GM21717 (cell line): ENCODE measurements around the gene LCN10.
"Not testable (repeated sequence)": the region's sequence is repeated elsewhere in the genome, so short reads cannot be mapped to it uniquely, and the experiment has no call there.

Experiments
- ATAC-seq: cut with Tn5 transposase; IDR thresholded peaks from one replicate; pipeline ENCODE4 v1.9.1; 2021; ENCODE audit warnings: mild to moderate bottlenecking, moderate library complexity; ENCODE audit not compliant: unreplicated experiment

LCN10 gene

DNA sequence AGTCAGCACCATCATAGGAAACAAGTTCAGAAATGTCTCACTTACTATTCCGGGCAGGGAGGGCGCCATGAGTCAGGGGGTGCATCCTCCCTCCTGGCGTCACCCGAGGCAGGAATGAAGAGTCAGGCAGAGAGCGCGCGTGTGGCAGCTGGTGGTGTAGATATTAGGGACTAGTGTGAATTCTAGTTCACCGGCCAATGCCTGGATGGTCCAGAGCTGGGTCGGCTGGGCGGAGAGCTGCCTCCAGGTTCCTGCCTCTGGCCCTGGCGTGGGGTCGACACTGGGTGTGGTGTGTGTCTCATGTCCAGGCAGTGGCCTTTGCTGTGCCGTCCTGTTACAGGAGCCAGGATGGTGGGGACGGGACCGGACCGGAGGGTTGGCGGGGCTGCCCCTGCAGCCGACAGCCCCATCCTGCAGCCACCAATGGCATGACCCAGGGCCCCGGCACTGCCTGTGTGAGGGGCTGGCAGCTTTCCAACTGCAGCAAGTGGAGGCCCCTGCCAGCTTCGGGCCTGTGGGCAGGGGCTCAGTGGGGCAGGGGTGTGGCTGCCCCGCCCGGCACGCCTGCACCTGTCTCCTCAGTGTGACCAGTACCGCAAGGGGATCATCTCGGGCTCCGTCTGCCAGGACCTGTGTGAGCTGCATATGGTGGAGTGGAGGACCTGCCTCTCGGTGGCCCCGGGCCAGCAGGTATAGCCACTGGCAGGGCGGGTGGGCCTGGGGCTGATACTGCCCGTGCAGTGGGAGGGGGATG, 21.2 kb downstream of the LCN10 start:
- no peak for ATAC-seq

DNA sequence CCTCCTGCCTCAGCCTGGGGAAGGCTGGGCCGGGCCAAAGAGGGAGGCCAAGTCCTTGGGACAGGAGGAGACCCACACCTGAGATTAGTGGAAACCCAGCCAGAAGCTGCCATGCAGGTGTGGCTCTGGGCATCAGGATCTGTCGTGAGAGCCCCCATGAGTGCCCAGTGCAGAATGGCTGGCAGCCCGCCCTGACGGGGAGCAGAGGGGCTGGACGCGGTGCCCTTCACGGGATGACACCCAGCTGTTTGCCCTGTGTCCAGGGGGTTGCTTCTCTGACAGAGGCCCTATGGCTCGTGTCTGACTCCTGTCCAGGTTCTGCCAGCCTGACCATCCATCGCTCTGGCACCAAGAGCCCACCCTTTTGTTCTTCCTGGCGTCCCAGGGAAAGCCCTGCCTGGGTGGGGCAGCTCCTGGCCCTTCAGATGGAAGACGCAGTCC, 21.8 kb downstream of the LCN10 start:
- ATAC-seq = no peak

DNA sequence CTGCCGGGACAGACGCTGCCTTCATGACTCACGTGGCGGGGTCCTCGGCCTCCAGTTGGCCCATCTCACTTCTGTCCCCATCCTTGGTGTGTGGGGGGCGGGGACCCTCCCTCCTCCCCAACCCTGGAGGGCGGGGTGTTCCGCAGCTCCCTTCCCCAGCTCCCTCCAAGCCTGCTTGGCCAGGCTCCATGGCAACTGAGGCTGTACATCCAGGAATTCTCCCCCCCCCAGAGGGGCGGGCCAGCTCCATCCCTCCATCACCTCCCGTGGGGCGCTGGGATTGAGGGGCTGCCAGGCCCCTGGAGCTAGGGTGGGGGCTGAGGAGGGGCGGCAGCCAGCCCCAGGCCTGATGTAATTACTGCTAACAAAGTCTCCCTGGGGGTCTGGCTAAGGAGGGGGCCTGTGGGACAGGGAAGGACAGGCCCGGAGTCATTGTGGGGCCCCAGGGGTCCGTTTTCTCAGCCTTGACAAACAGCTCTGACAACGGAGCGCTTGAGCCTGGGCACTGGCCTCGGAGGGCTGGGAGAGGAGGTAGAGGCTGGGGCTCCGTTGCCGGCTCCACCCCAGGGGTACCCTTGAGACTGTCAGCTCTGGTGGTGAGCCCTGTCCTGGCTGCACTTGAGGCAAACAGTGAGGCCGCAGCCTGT, 22.4 kb downstream of the LCN10 start:
- ATAC-seq = no peak

DNA sequence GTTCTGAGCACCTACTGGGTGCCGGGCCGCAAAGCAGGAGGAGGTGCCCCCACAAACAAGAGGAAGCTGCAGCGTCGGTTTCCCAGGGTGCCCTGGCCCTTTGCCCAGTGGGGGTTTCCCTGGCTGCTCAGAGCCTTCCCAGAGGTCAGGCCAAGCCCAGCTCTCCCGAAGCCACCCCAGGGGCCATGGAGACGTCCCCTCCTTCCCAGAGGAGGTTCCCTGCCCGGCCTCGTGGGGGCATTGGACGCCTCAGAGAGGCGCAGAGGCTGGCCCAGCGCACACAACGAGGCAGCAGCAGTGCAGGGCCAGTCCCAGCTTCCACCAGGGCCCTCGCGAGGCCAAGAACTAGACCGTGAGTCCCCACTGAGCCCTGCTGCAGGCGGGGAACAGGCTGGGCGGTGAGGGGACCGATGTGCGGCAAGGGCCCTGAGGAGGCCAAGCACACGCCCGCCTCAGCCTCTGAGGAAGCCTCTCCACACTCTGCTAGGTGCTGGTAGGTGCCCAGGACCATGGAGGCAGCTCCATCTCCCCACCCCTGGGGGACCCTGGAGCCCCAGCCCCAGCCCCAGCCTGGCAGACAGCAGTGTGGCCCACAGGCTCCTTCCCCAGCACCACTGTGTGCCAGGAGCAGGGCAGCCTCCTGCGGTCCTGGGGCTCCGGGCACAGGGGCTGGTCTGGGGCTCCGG, 23.4 kb downstream of the LCN10 start:
- ATAC-seq = no peak

DNA sequence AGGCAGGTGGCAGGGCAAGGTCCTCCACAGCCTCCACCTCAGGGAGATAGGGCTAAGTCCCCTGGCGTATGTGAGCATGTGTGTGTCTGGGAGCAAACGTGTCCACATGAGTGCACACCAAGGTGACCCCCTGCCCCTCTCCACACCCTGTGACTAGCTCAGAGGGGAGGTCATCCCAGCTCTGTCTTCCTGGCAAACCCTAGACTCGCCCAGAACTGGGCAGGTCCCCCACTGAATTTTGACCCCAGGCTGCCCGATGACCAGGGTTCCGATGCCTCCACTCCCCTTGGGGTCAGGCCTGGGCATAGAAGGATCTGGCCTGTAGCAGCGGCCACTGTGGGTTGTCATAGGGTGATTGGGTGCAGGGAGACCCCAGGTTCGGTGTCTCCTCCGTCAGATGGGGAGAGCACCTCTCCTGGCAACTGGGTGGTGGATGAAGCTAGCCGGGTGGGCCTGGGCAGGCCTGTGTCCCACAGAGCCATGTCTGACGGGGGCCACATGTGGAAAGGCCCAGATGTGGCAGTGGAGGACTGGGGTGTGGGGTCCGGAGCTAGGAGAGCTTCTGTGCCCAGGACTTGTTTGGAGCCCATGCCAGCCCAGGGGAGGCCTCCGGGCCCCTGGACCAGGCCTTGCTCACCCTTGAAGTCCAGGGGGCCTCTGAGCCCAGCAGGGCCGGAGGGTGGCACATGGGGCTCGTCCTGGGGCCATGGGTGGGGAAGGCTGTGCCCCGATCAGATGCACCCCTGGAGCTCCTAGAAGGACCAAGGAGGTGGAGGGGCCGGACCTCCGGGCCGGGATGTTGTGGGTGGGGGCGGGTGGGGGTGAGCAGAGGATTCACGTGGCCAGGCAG, 24.2 kb downstream of the LCN10 start:
- ATAC-seq = no peak

DNA sequence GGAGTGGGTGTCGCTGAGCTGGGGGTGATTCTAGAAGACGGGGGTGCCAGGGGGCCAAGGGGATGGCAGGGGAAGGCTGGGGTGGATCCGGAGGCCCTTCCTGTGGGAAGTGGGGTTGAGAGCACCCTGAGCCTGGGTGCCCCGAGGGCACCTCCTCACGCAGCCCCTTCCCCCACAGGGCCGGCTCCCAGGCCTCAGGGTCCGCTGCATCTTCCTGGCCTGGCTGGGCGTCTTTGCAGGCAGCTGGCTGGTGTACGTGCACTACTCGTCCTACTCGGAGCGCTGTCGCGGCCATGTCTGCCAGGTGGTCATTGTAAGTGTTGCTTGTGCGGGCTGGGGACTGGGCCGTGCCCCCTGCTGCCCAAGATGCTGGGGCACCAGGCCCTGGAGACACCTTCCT, 25.3 kb downstream of the LCN10 start:
- no peak for ATAC-seq

DNA sequence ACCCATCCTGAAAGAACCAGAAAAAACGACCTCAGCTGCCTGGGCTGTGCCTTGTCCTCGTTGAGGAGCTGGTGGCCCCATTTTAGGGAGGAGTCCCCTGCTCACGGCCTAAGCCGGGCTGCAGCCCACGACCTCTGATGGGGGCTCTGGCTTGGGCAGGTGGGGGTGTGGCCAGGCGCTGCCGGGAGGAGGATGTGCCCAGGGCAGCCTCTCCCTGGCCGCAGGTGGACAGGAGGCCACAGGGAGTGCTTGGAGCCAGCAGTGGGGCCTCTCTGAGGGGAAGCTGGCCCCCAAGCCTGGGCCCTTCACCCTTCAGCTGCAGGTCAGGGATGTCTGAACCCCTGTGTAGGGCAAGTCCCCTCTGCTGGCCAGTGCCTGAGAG, 27.9 kb downstream of the LCN10 start:
- no peak for ATAC-seq

DNA sequence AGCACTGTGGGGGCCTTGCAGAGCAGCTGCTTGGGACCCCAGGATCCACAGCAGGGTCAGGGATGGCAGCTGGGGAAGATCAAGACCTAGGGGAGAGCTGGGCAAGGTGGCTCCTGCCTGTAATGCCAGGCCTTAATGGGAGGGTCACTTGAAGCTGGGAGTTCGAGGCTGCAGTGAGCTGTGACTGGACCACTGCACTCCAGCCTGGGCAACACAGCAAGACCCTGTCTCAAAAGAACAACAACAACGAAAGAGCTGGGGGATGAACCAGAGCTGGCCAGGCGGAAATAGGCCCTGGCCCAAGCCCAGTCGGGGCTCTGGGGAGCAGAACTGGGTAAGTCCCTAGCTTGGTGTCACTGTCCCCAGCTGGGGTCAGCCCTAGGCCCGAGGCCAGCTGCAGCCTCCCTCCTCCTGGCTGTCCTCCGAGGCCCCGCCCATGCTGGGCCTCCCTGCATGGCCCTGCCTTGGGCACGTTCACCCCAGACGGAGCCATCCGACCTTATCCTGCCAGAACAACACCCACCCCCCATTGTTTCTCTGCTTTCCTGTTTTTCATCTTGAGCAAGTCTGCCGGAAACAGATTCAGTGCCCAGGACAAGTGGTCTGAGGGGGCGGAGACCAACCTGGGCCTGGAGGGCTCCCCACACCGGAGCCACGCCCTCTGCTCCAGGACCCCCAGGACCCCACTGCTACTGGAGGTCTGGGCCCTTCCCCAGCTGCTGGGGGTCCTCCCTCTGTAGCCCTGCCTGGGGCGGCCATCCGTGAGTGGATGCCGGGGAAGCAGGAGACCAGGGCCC, 28.4 kb downstream of the LCN10 start:
- no peak for ATAC-seq

DNA sequence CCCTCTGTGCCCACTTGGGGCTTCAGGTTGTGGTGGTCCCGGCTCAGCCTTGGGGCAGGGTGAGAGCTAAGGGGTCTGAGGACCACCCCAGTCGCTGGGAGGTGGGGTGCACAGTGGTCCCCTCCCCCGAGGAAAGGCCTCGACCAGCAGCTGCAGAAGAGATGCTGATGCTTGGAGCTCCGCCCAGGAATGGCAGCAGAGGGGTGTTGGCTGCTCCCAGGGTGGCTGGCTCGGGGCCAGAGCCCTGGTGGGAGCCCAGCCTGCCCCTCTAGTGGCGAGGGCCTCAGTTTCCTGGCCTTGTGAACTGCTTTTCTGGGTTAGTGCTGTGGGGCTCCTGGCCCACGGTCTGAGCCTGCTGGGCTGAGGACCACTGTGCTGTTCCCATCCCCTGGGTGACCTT, 29.2 kb downstream of the LCN10 start:
- no peak for ATAC-seq

DNA sequence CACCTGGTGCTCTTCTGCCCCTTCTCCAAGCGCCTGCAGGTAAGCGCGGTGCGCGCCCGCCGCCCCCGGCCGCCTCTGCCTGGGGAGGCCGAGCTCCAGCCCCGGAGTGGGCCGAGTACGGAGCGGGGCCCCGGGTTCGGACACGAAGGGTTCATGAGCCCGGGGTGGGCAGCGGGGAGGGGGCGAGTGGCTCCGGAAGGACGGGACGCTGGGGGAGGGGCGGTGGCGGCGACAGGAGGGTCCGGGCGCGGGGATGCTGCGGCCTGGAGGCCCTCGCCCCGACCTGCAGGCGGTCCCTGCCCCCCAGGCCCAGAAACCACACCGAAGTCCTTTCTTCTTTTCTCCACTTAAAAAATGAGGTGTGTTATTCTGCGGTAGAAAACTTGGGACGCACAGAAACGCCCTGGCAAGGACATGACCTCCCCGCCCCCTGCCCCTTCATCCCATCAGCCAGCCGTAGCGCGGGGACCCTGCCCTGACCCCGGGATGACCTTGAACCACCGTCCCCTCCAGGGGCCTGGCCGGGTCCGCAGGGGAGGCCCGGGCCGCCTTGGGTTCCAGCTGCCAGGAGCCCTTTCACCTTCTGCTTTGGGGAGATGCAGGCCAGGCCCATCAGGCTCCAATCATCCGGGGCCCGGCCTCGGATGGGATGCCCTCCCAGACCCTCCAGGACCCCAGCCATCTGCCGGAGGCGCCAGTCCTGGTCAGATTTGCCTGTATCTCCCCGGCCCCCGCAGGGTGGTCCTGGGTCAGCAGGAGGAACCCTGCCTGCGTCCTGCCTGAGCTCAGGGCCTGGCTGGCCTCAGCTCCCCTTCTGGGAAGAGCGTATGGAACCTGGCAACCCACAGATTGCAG, 29.8 kb downstream of the LCN10 start:
- no peak for ATAC-seq

DNA sequence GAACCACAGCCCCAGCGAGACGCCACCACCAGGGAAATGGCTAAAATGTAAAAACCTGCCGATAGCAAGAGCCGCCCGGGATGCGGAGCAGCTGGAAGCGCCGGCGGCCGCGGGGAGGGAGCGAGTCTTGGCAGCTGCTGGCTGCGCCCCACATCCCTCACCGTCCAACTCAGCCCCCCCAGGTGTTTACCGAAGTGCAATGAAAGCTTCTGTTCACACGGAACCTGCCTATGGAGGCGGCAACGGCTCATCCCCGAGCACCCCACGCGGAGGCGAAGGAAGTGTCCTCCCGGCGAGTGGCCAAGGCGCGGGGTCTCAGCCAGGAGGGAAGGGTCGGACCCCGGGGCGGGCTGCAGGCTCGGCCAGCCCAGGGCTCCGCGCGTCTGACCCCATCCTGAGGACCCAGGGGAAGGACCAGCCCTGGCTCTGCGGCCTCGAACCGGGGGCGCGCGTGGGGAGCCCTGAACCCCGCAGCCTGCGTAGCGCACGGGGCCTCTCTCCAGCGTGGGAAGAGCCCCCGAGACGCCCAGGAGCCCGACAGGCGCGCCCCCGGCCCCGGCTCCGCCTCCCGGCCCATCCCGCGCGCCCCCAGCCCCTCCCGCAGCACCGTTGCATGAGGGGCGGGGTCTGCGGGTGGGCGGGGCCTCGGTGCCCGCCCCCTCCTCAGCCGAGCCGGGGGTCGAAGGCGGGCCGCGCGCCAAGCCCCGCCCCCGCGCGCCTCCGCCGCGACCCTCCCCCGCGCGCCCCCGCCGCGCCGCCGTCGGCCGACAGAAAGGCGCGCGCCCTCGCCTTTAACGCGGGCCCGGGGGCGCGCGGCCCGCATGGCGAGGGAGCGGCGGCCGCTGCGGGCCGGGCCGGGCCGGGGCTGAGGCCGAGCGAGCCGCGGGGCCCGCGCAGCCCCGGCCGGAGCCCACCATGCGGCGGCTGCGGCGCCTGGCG, 30.7 kb downstream of the LCN10 start, which contains the start of gene DIPK1B:
TSS of gene DIPK1B (plus strand) at position 822 of the 939 bp plus-strand sequence. CDS start at position 916, 94 bp downstream.
- no peak for ATAC-seq

DNA sequence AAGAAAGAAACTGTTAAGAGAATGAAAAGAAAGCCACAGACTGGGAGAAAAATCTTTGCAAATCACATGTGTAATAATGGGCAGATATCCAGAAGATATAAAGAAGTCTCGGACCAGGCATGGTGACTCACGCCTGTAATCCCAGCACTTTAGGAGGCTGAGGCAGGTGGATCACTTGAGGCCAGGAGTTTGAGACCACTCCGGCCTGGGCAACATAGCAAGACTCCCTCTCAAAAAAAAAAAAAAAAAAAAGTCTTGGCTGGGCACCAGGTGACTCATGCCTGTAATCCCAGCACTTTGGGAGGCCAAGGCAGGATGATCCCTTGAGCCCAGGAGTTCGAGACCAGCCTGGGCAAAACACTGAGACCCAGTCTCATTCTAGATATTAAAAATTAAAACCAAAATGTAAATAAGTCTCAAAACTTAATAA, 31.5 kb downstream of the LCN10 start:
- ATAC-seq = not testable (repeated sequence)

DNA sequence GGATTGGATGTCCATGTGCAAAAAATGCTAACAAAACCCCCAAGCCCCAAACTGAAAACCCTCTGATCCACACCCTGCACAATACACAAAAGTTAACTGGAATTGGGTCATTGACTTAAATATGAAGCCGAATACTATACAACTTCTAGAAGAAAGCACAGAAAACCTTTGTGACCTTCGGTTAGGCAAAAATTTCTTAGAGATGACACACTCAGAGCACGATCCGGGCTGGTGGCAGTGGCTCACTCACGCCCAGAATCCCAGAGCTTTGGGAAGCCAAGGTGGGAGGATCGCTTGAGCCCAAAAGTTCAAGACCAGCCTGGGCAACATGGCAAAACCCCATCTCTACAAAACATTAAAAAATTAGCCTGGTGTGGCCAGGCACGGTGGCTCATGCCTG, 32.2 kb downstream of the LCN10 start:
- ATAC-seq = no peak

DNA sequence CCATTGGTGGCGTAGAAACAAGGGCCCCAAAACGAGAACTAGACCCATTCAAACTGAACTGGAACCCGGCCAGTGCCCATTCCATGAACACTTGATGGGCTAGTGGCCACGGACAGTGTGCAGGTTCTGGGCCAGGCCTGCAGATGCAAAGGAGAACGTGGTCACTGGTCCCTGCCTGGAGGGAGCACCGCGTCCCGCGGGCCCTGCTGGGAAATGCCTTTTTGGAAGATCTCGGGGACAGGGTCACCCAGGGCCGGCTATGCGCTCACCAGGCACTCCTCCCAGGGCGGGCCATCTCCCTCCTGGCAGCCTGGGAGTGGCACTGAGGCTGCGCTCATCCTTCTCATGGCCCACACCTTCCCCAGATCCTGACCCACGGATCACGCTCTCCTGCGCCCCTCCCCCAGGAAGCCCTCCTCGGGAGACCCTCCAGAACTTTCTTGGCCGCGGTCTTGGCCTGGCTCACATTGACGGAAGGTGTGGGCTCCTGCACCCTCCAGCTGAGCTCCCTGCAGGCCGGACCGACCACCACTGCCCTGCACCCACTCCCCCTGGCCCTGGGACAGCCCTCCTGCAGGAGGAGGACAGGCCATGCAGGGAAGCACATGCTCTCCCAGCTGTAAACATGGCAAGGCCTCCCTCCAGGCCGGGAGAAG, 33.2 kb downstream of the LCN10 start:
- no peak for ATAC-seq

DNA sequence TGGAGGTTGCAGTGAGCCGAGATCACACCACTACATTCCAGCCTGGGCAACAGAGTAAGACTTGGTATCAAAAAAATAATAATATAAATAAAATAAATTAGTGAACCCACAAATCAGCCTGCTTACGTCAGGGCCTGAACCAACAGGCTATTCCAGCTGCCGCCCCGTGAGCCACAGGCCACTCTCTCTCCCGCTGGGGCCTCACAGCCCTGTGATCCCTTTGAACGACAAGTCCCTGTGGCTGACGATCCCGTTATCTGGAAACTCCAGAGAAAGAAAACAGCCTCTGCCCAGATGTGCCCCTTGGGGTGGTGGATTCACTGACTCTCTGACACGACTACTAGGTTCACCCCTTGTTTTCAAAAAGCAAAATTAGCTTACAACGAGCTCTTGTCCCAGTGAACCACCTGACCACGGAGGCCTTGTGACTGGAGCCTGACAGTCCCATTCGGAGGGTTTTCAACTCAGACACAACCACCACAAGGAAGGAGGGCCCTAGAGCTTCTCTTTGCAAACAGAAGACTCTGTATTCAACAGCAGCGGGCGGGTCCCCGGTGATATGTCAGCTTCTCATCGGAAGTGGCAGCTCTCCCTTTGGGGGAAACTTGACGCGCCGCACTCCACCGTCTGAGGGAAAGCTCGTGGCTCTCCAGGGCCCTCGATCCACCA, 34.8 kb downstream of the LCN10 start:
- no peak for ATAC-seq

DNA sequence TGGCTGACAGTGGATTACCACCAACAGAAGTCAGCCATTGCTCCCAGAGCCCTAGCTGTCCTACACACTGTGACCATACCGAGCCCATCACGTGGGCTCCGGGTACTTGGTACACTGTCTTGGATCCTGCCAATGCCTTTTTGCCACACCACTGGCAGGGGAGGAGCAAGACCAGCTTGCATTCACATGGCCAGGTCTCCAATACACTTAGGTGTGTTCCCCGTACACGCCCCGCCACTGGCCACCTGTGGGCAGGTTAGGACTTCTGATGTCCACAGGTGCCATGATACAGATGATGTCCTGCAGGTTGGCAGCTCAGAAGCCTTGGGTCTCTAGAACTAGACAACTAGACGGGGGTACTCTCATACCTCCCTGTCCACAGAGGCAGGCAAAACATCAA, 35.7 kb downstream of the LCN10 start:
- ATAC-seq = no peak

DNA sequence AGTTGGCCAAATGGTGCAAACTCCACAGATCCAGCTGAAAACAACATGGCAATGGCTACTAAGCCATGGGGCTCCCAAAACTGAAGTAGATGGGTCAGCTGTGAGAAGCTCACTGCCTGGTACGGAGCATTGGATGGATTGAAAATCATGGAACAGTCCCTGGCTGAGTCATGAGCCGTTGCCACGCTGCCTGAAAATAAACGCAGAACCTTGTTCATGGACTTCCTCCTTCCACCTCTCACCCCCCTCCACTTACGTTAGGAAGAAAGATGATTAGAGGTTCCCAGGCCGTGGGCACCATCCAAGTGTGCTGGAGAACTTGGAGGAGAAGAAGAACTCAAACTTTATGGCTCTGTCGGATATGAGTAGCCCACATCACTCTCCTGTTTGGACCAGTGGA, 37.2 kb downstream of the LCN10 start:
- no peak for ATAC-seq
